GM19035 (cell line): ENCODE data around the gene FLG2.

Experiments used
- ATAC-seq: cut with Tn5 transposase; IDR thresholded peaks from one replicate; pipeline ENCODE4 v1.9.1; 2021; ENCODE audit not compliant: unreplicated experiment

Gene FLG2

DNA sequence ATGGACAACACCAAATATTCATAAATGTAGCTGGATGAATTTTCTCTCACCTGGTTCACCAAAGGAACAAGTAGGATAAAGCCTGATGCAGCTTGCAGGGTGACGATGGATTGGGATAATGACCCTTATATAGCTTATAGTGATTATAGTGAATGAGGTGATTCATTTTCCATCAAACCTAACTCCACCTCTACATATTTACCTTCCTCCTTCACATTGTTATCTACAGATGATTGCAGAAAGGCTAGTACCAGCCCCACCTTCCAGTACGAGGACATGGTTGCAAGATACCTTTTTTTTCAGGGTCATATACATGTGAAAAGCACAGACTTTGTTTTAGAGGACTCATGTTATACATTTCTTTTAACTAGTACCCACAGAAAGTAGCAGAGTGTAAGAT, at the start of gene FLG2:
FLG2 (minus strand) TSS at position 101 of the 400 bp plus-strand sequence. CDS start 1,122 bp downstream, outside the sequence.
- ATAC-seq = no peak

DNA sequence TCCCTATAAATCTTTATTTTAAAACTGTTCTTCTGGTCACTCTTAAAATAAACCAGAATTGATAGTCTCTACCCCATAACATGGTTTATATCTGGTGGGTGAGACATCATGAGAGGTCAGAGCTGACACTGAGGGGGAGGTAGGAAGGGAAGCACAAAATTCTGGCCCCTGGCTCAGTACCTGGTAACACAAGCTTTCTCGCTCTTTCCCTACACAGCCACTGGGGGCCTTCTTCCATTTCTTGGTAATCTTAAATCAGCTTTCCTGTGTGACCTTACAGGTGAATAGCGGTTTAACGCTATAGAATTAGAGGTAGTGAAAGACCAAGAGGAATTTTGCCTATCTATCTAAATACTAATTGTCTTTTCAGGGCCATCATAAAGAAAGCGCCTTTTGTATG, 48.9 kb upstream of the FLG2 start:
- ATAC-seq = no peak

DNA sequence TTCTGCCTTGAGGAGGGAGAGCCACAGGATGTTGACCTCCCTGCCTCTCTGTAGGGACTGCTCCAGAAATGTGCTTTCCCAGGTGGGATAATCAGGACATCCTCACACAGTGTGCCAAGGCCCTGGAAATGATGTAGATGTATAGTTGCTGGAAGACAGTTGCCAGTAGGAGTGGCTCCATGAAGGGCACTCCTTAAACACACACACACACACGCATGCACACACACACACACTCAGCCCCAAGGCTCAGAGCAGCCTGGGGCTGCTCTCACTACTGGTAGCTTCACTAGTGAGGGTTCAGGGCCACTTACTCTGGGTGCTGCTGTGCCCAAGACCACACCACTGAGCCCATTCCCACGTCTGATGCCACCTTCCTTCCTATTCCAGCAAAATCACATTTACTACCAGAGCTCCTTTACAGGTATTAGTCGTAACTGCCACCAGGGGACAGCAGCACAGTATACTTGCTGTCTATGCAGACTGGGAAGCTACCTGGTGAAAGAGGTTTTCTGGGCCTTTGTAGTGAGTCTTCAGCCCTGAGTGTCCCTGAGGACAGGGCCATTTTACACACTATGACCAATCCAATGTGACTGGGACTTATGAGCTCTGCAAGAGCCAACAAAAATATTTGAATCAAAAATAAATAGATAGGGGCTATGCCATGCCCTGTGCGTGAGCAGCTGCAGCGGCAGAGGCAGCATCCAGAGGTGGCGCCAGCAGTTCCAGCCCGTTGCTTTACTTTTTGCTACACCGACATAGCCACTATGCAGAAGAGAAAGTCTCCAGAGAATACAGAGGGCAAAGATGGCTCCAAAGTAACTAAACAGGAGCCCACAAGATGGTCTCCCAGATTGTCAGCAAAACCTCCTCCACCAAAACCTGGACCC, 39.2 kb upstream of the FLG2 start:
- no peak for ATAC-seq

DNA sequence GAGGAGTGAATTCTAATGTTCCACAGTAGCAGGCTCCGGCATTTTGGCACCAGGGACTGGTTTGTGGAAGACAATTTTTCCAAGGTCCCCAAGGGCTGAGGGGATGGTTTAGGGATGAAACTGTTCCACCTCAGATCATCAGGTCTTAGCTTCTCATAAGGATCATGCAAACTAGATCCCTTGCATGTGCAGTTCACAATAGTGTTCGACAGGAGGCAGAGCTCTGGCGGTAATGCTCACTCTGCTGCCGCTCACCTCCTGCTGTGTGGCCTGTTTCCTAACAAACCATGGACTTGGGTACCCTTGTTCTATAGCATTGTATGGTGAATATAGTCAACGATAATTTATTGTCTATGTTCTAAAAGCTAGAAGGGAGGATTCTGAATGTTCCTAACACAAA, 37.7 kb upstream of the FLG2 start:
- ATAC-seq = no peak

DNA sequence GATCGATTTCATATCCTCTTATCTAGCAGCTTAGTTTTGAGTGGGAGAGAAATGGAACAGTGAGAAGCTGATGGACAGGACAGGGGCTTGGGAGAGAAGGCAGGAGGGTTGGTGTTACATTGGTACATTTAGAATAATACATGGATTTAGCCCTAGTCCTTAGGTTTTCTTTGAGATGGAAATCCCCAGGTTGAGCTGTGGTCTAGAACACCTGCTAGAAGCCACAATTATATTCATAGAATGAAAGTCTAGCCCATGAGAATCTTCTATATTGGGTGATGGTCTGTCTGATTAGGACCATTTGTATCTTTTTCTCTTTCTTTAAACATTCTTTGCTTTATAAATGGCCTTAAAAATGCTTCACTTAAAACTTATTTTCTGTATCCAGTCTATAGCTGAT, 34.3 kb upstream of the FLG2 start:
- ATAC-seq = no peak

DNA sequence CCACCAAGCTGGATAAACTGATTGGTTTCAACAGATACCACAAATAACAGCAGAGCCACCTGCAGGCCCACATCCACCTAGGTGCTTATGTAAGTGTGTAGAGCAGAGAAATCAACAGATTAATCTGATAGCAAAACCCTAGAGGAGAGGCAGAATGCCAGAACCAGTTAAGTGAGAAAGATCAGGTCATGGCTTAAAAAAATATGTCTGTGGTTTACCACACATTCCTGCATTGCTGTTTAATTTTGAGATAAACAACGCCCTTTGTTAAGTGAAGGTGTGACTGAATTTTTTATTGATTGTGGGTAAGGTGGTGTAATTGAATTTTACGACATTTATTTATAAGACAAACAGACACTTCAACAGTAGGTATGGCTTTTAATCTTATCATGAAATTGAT, 33.1 kb upstream of the FLG2 start:
- no peak for ATAC-seq

DNA sequence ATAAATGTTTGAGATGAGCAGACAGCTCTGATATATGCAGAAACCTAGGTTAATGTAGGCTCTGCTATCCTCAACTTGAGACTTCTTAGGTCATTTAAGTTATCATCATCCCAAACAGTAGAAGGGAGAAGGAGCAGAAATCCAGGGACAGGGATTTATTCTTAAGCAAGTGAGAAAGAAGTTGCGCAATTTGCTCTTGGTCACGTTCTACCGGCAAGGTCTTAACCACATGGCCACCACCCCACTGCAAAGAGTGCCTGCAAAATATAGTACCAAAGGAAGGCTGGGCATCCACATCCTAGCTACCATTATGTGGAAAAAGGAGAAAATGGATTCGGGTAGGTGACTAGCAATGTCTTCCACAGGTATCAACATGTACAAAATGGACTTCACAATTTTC, 29.1 kb upstream of the FLG2 start:
- no peak for ATAC-seq

DNA sequence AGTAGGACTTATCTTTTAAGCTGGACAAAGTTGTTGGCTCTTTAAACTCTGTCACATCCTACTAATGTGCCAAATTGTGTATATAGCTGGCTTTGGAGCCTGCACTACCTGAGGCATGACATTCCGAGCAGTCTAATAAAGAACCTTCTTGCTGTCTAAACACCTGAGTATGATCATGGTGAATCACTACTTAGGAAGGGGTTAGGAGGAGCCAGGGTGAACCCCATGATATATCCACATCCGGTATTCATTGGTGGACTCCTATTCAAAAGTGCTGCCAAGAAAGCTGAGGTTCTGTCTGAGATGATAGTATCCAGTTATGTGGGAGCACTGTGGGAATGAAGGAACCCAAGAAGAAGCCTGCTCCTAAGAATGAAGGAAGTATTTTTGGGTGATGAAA, 27.1 kb upstream of the FLG2 start:
- no peak for ATAC-seq

DNA sequence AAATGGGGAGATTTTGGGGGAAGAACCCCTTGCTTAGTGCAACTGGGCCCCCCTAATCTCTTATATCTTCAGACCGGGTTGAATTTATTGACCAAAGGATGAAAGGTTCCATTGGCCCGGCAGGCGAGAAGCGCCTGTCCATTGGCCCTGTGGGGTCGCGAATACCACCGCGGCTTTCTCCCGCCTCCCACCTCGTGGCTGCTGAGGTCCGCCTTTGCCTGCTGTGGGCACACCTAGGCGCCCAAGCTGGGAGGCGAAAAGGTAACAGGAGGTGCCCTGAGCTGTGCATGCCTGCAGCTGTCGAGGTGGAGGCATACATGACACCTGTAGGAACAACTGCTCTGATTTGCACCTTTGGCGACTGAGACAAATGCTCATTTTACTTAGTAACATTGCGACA, 21.1 kb upstream of the FLG2 start:
- ATAC-seq = no peak

DNA sequence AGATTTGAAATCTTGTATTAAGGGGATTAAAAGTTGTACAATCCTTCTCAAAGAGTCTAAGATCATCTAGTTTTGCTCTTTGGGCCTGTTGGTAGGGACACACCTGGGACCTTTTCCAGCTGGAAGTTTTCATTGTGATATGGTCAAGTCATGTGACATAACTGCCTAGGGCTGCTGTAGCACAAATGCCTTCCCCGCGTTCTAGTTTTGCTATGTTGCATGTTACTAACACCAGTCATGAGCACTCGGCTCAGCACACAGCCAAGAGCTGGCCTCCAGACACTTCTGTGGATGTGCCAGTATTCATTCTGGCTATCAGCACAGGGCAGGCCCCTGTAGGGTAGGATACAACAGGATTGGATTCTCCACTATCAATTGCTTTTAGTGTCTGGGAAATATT, 14.6 kb upstream of the FLG2 start:
- ATAC-seq = no peak

DNA sequence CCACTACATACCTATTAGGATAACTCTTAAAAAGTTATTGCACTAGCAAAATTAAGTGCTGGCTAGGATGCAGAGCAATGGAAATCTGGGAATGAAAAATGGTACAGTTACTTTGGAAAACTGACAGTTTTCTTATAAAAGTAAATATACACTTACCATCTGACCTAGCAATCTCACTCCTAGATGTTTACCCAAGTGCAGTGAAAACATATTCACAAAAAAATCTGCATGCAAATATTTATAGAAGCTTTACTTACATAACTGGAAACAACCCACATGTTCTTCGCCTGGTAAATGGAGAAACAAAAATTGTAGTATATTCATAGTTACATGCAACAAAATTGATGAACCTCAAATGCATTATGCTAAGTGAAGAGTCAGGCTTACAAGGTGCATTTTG, 12.9 kb upstream of the FLG2 start:
- ATAC-seq = no peak

DNA sequence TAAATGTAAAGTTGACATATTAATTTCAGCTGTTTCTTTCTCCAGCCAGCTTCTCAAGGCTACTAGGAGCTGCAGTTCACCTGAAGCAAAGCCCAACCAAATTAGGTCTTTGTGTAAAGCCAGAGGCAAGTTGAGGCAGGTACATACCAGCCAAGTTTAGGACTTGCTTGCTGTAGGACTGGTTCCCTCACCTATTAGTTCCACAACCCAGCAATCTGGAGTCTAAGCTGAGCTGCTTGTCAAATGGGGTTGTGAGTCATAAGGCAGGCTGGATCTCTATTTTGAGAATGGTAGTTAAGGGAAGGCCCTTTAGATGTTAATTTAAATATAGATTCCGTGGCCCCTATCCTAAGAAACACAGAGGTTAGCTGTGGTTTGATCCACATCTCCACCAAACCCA, 7.6 kb upstream of the FLG2 start:
- ATAC-seq = no peak

DNA sequence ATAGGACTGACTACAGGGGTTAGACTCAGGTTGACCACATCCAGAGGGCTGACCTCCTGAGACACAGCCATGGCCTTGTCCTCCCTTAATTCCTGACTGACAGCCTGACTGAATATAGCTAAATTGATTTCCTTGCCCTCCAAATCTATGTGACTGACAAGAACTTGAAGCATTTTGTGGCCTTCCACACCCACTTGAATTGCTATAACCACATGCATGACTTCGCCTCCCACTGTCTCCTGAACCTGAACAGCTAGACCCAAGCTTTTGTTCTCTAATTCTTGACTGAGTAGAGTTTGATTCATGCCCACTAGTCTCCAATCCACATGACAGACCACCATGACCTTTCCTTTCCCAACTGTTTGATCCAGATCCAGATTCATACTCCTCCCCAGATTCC, 3.1 kb downstream of the FLG2 start:
- no peak for ATAC-seq

DNA sequence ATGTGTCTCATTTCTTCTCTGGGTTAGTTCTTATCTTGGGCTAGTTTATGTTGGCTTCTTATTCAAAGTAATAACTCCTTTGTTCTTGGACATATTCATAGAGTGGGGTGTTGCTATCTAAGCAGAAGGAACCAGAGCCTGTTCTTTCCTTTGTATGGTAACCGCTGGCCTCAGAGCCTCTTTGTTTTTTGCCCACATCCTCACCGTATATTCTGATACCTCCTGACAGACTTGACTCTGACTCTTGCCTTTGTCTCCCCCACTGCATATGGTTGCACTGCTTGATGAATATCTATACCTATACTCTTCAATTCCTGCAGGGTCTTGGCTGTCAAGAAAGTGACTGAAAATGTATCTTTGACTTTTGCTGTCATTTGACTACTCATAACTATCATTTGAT, 10.2 kb downstream of the FLG2 start:
- ATAC-seq = no peak

DNA sequence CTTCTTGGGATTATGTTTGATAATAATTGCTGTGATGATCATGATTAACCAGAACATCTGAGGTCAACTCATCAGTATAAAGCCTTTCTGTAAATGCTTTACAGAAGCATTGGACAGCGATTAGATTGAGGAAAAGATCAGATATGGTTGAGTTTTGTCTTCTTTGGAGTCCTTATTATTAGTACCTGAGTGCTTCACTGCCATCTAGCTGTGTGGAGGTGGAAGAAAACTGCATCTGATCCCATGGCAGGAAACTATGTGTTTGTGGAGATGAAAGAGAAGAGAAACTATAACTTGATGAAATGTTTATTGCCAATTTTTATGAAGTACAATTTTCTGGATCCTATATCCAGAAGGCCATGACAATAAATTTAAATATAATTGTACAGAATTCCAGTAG, 11.4 kb downstream of the FLG2 start:
- ATAC-seq = no peak

DNA sequence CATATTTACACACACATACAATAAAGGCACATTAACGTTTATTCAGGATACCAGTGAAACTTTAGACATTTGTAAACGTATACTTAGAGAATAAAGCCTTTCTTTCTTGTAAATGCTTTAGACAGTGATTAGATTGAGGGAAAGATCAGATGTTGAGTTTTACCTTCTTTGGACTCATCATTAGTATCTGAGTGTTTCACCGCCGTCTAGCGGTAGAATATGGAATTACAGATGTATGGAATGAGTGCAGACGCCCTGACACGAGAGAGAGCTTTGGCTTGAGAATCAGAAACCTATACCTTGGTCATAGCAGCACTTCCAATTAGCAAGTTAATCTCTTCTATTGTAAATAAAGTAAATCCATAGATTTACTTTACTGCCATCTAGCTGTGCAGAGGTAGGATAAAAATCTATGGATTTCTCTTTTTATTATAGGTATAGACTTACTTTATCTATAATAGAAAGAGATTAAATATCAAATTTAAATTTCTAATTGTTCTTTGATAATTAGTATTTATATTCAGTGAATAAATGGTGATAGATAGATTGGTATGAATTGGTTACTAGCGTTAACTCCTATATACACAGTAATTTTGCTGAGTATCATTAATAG, 12.6 kb downstream of the FLG2 start:
- ATAC-seq = no peak

DNA sequence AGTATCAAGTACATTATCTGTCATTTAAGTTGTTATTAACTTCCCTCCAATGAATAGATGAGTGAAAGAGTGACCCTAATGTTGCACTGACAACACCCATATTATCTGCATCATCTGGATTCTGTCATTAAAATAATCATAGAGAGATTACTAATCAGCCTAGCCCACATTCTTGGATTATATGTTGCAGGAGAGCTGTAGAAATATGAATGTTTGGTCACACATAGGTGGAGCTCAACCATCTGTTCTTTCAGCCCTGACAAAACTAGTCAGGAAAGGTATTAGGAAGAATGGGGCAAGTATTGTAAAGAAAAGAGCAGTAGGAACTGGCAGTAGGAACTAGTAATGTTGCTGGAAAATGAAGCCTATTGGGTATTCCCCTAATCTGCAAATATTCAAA, 15.4 kb downstream of the FLG2 start:
- no peak for ATAC-seq

DNA sequence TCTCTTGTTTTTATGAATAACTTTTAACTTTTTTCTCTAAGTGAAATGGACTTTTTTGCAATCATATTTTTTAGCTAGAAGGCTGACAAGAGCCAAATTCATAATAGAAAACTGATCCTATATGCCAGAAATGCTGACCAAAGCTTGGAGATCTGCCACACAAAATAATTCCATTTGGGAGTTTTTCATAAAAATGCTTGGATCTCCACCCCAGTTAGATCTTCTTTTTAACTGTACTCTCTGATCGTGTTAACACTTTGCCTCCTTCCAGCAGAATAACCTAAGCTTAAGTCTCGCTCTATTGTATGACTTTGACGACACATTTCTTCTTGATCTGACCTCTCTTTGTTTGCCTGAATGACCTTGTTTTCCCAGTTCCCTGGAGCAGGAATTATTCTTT, 16.8 kb downstream of the FLG2 start:
- ATAC-seq = no peak

DNA sequence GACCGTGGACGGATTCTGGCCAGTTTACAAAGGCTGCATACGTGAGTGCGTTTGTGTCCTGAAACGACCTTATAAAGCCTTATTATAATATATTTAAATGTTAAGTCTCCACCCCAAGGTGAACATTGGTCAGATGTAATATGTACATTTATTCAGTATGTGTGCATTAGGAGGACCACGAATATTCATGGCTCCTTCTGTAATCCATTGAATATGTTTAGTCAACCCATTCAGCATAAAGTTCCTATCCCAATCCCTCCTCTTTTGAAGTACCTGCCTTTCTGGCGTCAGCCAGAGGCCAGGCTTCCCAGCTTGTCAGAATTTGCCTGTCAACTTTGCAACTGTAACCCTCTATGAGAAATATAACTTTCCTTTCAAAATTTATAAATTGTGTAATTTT, 24.4 kb downstream of the FLG2 start:
- ATAC-seq = no peak

DNA sequence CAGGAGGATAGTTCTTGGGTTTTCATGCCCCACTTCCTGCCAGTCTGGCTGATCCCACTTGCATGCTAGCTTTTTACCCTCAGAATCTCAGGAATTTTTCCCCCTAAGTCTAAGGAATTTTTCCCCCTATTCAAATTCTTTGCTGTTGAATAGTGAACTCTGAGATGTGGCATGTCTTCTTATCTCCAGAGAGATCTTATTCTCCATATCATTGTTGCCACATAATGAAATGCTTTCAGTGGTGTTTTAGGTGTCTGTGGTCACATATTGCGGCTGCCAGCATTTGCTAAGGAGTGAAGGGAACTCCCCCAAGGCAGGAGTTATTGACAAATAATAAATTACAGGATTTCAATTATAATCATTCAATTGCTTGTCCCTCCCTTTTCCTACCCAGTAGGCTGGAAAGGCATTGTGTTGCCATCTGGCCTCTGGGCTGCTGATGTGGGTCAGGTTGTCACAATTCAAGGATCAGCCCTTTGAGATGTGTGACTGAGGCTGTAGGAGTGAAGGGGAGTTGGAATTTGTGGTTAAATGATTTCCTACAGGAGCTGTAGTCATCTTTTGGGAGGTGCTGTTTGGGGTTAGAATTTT, 30.9 kb downstream of the FLG2 start:
- no peak for ATAC-seq

DNA sequence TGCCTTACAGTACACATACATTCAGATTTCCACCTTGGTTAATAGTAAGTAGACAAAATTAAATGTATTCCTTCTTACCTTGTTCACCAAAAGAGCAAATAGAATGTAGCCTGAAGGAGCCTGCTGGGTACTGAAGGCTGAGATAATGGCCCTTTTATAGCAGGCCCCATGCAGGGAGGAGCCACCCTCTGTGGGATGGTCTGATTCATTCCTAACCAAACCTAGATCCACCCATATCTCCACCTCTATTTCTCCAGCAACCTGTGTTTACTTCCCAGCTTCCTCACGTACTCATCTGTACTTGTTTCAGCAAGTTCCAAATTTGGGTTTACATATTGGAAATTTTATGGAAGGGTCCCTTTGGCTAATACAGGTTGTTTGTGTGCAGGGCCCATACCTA, 34.7 kb downstream of the FLG2 start, which contains the start of gene FLG:
FLG (minus strand) TSS at position 129 of the 400 bp plus-strand sequence. CDS start 9,783 bp downstream, outside the sequence.
- ATAC-seq = no peak

DNA sequence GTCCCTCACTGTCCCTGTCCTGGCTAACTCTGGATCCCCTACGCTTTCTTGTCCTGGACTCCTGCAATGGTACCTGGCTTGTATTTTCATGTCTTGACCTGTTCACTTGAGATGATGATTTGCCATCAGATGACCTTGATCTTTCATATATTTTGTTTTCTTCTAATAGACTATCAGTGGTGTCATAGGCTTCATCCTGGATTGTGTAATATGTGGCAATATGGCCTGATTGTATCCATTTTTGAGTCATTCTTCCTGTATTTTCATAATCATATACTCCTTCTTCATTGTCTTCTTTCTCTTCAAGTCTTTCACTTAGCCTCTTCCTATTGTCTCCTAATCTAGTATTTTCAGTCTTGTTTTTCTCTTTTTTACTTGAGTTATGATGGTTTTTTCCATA, 45.8 kb downstream of the FLG2 start:
- ATAC-seq = no peak
